ENCODE data around the gene PSME2.
A peak's percentile ranks its signal among the peaks of the same experiment; 100 is the strongest.

PSME2 gene, protein sequence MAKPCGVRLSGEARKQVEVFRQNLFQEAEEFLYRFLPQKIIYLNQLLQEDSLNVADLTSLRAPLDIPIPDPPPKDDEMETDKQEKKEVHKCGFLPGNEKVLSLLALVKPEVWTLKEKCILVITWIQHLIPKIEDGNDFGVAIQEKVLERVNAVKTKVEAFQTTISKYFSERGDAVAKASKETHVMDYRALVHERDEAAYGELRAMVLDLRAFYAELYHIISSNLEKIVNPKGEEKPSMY

DNA sequence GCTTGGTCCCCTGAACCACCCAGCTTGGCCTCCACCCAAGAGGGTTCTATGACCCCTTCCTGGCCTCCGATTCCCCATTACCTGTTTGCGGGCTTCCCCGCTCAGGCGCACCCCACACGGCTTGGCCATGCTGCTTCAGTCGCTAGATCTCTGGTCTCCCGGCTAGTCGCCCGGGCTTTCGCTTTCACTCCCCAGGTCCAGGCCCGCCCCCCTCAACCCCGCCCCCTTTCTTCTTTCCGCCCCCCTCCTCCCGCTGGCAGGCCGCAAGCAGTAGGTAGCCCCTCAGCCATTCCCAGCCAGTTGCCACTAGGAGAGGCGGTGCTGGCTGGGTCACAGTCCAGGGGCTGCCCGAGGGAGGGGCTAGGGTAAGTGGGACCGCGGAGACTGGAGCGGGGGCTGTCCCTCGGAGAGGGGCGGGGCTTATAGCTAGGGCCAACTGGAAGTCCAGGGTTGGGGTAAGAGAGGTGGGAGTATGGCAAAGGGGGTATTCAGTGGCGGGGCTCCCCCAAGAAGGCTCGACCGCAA, at the start of gene PSME2:
Gene PSME2 (minus strand): TSS at position 158 of the 525 bp plus-strand sequence. CDS start 29 bp downstream, at position 129.
- peak; percentile 94 for DNase-seq (ENCODE audit: low spot score)

DNA sequence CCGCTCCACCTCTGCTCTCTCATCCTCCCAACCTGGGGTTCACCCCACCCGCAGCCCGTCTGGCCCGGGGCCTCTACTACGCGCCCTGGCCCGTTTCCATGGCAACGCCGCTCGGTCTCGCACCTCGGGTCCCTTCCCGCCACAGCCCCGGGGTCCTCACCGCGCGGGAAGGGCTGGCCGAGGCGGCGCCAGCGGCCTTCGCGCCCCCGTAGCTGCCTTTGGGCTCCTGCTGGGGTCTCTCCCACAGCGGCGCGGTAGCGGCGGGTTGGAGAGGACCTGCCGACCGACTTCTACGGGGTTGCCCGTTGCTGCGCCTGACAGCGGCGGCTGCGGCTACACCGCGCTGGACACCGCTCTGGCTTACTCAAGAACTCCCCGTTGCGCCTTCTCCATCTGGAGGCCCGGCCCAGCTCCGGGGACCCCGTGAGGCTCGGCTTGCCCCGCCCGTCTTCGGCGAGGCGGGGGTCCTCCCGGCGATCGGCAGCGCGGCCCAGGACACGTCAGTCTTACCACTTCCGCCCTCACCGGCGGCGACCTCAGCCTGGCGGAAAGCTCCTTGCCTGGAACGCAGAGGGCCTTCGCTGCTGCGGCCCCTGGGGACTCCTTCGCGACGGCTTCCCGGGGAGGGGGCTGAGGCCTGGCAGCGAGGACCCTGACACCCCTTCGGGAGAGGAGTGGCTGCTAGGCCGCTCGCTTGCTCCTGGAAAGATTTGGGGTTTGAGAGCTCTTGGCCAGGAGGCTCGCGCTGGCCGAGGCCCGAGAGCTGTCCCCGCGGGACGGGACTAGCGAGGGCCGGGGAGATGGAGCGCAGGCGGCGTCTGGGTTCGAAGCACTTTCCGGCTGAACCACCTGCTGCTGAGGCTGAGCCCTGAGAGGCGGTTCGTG, 49.0 kb upstream of the PSME2 start, which contains the start of gene TM9SF1:
Gene TM9SF1 (minus strand): TSS at position 256 of the 885 bp plus-strand sequence. CDS start 422 bp downstream, outside the sequence.
- peak; percentile 95 for DNase-seq (ENCODE audit: low spot score)

DNA sequence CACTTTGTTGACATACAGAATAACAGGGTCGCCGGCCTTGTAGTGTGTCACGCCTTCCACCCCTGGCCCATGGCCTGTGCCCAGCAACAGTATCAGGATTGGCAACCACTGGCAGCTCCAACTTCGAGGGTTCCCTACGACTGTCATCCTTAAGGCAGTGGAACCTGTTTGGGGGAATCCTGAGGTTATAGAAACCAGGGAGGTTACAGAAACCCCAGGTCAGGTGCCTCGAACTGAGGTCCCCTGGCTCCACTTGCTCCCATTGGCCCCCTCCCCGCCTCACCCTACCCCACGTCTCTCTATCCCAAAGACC, 48.4 kb upstream of the PSME2 start:
- no peak for DNase-seq (ENCODE audit: low spot score)

DNA sequence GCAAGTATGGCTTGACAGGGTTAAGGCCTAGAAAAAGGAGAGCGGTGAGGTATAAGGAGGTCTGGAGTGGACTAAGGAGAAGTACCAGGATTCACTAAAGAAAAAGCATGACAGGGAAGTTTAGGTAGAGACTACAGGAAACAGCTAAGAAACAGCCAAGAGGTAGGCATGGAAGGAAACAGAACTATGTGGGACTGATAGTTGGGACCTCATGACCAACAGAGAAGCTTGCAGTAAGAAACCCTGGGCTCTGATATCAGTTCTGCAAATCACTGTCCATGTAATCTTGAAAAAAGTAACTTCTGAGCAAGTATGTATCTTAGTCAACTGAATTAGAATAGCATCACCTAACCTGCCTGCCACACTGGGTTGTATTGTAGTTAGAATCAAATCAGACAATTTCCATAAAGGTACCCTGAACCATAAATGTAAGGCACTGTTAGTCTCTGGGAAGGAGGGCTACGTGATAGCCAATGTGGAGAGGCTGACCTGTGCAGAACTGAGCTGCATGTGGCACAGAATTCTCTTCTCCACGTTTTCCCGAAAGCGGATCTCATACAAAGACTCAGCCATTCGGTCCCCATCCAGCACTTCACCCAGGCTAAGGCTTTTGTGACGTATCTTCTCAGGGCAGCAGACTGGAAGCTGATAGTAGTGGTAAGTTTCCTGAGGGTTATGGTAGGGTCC, 47.9 kb upstream of the PSME2 start:
- no peak for DNase-seq (ENCODE audit: low spot score)

DNA sequence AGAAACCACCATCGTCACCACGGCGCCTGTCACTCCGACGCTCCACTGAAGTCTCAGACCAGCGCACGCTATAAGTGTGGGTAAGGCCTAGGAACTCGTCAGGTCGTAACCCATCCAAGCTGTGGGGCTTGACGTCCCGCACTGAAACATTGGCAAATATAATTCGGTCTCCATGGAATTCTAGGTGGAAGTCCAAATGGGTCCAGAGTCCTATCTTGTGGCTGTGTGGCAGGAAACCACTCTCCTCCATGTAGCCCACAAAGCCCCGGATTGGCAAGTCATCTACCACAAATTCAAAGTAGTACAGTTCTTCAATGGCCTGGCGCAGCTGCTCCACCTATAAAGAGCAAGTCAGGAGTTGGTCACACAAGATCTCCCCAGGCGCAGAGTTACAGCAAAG, 46.5 kb upstream of the PSME2 start:
- no peak for DNase-seq (ENCODE audit: low spot score)

DNA sequence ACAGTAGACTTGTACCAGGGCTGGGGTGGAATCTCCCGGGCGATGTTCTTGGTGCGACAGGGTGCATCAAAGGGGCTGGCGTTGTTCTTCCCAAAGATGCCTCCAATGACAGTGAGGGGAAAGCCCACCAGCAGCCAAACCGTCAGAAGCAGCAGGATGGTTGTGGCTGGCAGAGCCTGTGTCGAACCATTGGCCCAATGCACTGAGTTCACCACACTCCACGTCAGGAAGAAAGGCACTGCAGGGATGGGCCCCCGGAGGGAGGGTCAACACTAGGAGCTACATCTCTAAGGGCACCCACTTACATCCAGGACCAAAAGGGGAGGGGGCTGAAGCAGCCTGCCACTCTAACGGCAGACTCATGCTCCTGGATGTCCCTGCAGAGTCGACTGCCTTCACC, 44.0 kb upstream of the PSME2 start:
- DNase-seq (ENCODE audit: low spot score), result no peak

DNA sequence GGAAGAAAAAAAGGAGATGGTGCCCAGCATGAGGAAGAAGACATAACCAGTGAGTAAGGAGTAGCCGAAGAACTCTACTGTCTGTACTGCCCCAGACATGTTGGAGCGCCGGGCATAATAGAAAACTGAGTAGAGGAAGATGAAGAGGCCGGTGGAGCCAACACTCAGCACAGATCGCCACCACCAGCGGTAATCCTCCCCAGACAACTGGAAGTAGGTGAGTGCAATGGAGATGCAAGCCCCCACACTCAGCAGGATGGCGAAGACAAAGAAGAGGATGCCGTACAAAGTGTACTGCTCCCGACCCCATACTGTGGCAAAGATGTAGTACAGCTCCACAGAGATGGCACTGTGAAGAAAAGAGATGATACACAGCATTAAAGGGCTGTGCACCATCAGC, 43.0 kb upstream of the PSME2 start:
- no peak for DNase-seq (ENCODE audit: low spot score)

DNA sequence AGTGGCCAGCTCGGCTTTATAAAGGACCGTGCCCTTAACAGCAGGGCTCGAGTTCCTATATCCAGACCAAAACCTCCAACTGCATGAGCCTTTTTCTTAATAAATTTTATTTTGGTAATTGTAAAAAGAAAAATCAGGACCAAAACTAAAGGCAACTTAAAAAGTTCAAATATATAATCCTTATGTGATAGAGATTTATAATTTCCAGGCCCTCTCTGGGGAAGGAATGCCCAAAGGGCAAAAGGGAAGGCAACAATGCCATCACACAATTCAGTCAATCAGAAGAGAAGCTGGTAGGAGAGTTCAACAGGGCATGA, 42.6 kb upstream of the PSME2 start:
- DNase-seq (ENCODE audit: low spot score), result no peak

DNA sequence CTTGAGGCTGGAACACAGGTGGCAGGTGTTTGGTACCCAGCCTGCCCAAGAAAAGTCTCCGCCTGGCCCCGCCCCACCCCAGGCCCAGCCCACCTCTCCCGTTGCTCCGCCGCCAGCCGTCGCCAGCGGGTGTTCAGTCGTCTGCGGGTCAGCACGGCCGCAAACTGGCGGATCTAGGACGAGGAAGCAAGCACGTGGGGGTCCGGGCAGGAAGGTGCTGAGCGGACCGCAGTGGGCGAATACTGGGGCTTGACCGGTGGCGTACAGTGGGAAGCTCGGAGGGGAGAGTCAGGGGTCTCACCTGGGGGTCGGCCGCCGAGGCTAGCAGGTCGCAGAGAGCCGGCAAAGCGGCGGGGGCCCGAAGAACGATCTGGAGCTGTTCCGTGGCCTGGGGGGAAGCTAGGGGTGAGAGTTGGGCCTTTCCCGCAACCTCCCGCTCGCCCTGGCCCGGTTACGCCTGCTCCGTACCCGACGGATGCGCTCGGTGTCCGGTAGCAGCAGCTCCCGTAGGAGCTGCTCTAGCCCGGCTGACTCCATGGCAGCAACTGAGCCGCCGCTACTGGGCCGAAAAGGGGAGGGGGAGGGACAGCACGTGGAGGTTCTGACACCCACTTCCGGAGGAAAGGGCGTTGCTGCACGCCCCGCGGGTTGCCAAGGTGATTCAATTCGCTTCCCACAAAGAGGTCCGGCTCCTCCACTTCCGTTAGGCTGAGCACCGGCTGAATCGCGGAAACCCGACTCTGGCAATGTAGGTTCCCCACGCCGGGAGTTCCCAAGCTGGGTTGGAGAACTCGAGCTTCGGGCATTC, 42.0 kb upstream of the PSME2 start, which contains the start of gene IPO4:
Gene IPO4 (minus strand): TSS at position 566 of the 808 bp plus-strand sequence. CDS start 29 bp downstream, at position 537.
- DNase-seq (ENCODE audit: low spot score), result peak; percentile 97

DNA sequence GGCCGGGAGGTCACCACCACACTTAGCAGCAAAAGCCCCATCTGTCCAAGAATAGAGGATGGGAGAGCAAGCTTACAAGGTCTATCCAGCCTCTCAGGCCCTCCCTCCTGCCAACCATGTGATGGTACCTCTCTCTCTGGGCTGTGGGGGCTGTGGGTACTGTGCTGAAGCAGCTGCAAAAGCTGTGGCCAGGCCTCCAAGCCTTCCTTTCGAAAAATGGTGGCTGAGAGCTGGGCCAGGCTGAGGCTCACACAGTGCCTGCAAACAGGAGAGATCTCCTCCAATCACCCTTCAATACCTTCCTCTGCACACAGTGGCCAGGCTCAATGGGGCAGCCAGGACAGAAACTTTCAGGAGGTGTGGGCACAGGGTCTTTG, 41.1 kb upstream of the PSME2 start:
- no peak for DNase-seq (ENCODE audit: low spot score)

DNA sequence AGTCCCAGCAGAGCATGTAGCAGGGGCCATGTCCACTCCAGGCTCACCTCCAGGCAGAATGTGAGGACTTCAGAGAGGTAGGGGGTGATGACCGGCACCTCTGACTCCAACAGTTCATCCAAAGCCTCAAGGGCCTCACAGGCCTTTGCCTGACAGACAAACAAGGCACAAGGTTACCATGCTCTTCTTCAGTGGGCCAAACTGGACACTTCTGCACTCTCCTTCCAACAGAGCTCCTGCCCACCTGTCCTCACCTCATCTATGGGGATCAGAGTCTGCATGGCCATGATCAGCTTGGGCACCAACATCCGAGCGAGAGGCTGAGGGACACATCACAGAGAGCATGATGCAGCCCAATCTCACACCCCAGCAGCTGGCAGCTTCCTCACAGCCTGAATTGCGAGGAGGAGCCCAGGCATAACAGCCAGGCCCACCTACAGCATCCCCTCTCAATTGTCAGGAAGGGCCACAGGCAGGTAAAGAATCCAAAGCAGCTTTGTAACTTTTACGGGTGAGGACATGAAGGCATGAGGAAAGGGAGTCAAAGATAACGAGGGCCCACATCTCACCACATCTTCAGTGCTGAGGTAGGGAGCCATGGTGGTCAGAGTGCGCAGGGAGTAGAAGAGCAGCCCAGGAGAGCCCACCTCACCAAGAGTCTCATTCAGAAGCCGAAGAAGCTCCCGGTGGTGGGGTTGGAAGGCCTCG, 40.6 kb upstream of the PSME2 start:
- no peak for DNase-seq (ENCODE audit: low spot score)

DNA sequence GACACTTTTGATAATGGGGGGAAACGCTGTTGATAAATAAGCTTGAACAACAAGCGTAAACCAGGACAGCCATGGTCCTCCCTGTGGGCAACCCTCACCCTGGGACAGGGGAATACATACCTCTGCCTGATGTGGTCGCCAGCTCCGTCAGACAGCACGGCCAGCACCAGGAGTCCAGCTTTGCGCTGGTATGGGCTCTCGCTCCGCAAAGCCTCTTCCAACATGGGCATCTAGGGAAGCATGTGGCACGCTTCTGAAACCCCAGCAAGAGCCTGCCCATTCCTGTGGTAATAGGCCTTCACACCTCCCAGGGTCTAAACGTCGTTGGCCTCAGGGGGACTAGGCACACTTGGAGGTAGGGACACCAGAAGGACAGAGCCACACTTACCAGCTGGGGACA, 39.3 kb upstream of the PSME2 start:
- no peak for DNase-seq (ENCODE audit: low spot score)

DNA sequence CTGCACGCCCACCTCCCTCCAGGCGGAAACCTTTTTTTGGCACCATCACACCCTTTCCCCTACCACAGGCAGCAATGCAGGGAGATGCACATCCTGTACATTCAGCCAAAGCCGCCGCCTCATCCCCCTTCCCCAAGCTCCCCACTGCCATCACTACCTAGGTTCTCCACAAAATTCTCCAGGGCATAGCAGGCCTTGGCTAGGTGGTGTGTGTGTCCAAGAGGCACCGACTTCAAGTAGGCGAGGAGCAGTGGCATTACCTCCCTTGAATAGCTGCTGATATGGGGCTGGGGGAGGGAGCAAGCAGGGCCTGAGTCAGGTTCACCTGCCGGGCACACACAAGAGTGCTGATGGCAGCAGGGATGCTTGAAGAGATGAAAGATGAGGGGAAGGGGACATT, 38.6 kb upstream of the PSME2 start:
- no peak for DNase-seq (ENCODE audit: low spot score)

DNA sequence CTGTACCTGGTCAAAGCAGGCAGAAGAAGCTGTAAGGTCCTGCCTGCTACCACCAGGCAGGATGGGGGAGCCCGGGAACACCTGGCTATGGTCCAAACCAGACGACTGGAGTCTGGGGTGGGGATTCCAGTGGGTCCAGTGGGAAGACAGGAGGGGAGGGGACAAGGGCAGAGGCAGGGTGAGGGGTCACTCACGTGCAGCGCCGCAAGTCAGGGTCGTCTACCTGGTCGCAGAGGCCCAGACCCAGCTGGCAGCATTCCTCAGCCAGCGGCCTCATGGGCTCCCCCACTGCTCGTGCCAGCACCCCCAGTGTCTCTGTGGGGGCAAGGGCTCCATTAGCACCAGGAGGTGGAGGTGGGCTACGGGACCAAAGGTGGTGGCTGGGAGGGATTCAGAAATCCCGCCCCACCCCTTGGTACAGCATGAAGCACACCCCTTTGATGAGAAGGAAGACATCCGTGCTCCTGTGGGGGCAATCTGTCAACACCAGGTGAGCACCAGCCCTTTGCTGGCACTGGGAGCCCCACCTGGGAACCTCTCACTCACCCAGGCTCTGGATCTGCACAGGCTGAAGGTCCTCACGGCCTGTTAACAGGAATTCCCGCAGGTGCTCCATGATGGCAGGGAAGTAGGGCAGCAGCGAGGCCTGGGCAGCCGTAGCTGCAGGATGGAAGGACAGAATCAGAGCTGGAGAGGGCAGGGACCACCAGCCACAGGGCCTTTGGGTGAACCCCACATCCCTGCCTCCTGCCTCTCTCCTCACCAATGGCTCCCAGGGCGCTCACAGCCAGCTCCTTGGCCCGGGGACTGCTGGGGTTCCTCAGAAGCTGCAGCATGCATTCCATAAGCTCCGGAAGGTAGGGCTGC, 37.9 kb upstream of the PSME2 start:
- no peak for DNase-seq (ENCODE audit: low spot score)

DNA sequence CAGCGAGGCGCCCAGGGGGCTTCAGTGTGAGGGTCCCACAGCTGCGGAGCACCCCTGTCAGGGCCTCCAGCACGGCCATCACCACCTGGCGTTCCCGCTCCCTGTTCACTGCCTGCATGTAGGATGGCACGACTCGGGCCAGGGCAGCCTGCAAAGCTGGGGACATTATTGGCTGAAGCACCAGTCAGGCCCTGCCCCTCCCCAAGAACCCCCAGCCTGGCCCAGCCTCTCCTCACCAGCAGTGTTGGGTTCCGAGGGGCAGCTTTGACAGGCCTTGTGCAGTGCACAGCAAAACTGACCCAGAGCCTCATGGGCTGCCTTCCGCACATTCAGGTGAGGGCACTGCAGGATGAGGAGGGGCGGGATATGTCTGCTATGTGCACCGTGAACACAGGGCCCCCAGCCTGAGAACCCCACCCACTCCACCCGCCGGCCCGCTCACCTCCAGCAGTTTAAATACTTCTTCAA, 36.6 kb upstream of the PSME2 start:
- no peak for DNase-seq (ENCODE audit: low spot score)

DNA sequence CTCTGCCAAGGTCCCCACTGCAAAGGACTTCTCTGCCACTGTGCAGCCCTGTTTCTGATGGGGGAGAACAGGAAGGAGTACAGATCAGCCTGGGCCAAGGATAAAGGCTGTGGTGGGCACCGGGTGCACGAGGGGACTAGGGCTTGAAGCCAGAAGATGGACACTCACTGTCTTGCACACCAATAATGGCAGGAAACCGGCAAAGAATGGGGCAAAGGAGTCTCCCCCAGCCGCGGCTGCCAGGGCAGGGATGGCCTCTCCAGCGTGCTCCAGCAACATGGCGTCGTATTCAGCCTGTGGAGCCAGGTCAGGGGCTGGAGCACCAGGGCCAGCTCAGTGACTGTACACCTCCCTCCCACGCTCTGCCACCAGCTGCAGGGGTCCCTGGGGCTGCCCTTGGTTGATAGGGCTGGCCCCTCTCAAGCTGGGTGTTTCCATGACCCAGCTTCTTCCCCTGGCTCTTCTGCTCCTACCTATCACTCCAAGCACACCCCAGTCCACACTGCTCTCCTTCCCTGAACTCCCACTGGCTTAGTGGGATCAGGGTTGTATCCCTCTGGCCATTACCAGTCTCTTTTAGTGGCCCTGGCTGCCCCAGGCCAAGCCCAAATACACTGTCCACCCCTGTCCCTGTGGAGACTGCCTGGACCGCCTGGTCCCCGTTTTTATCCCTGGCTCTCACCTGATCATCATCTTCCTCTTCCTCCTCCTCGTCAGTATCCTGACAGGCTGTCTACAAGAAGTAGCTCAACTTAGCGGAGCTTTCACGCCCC, 35.9 kb upstream of the PSME2 start:
- DNase-seq (ENCODE audit: low spot score), result no peak

DNA sequence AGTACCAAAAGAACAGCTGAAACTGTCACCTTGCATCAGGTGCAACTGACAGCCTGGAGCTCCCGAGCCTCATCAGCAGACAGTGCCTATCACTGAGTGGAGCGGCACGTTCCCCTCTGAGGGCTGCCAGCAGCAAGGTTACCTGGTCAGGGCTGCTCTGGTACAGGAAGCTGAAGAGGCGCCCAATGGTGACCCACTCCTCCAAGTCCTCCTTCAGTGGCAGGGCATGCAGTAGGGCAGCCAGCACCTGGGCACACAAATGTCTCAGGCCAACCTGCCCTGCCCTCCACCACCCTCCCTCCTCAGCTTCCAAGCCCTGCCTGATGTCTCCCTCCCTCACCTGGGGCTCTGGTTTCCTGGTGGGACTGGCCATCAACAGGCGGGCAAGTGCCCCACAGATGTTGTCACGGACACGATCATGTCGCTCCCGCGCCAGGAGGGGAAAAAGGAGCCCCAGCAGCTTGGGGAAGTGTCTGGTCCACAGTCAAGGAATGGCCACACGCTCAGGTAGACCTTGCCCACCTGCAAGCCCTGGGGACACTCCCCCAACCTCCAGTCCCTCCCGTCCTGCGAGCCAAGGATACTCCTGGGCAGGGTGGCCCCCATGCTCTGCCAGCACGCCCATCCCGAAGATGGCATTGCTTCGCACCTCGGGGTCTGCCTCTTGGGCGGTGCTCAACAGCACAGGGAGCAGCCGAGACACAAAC, 35.1 kb upstream of the PSME2 start:
- no peak for DNase-seq (ENCODE audit: low spot score)

DNA sequence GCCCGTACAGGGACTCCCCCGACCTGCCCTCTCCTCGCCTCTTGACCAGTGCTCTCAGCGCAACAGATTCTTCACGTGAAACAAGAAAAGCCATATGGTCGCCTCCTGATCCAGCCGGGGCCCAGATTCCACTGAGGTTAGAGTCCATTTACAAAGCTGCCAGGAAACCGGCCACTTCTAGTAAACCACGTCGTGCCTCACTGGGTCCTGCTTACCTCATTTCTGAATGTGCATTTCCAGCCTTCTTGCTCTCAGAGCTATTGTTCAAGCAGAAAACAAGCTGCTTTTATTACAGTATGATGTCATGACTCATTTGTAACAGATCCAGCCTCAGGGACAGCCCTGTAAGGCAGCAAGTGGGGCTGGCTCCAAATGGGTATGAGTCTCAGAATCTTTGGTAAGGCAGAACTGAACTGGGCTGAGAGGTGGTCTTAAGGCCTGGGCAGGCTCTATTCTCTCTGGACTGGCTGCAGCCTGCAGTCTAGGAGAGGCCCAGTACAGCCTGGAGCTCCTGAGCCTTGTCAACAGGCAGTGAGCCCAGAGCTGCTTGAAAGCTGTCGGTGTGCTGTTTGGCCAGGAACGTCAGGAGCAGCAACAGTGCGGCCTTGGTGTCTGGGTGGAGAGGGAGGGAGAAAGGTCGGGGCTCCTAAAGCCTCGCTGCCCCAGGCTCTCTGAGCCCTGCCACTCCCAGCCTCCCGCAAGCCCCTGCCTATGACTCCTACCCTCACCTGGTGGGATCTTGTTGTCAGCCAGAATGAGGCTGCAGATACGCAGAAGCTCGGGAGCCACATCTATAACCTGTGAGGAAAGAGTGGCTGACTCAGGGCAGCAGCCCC, 33.8 kb upstream of the PSME2 start:
- no peak for DNase-seq (ENCODE audit: low spot score)

Measured in D341Med (cell line).